GM12878 (cell line): Measurements from ENCODE around the gene SMURF1. TPM values are rescaled to one million over a fixed set of nuclear protein-coding genes. Genes with fewer than 3 reads are reported as not detected.

Experiments used
- BCL11A ChIP-seq: IDR thresholded peaks from 2 replicates; pipeline ENCODE4 v1.6.1; 2011; ENCODE audit warnings: low read depth, low read length
- CEBPB ChIP-seq, 2 experiments: fragments of 150-350 bp in 1 of 2; IDR thresholded peaks; 2 replicates each; pipeline ENCODE4 v1.6.1; 2012 to 2014; ENCODE audit warnings: low read depth in 2 of 2, low read length in 2 of 2, borderline replicate concordance in 1 of 2, inconsistent platforms in 1 of 2
- CREB1 ChIP-seq: IDR thresholded peaks from 2 replicates; pipeline ENCODE4 v1.6.1; 2012; ENCODE audit warnings: low read depth, mild to moderate bottlenecking, inconsistent platforms
- ESRRA ChIP-seq: IDR thresholded peaks from 2 replicates; pipeline ENCODE4 v1.6.1; 2012; ENCODE audit warnings: mild to moderate bottlenecking, low read length, improper control_type of control experiment
- IKZF1 ChIP-seq: fragments of 450-650 bp; conservative IDR thresholded peaks from 2 replicates; pipeline ENCODE4 v1.6.1; 2017; ENCODE audit warnings: antibody characterized with exemption, mild to moderate bottlenecking
- IKZF2 ChIP-seq, 2 experiments: fragments of 450-650 bp; IDR thresholded peaks; 2 replicates each; pipeline ENCODE4 v1.6.1; 2017; ENCODE audit warnings: mild to moderate bottlenecking in 2 of 2, moderate library complexity in 2 of 2
- MEF2B ChIP-seq: fragments of 450-650 bp; IDR thresholded peaks from 2 replicates; pipeline ENCODE4 v1.6.1; 2018; ENCODE audit warnings: mild to moderate bottlenecking, moderate library complexity; ENCODE audit not compliant: partially characterized antibody, poor library complexity, severe bottlenecking
- NFXL1 ChIP-seq: fragments of 450-650 bp; IDR thresholded peaks from 2 replicates; pipeline ENCODE4 v1.6.1; 2017; ENCODE audit warnings: antibody characterized with exemption, mild to moderate bottlenecking, borderline replicate concordance
- NR2C1 ChIP-seq: fragments of 450-650 bp; IDR thresholded peaks from 2 replicates; pipeline ENCODE4 v1.6.1; 2017; ENCODE audit warnings: antibody characterized with exemption, mild to moderate bottlenecking, moderate library complexity
- POLR2A ChIP-seq: IDR thresholded peaks from 2 replicates; pipeline ENCODE4 v1.6.1; 2011; ENCODE audit warnings: low read depth, mild to moderate bottlenecking, low read length
- RAD21 ChIP-seq: IDR thresholded peaks from 2 replicates; pipeline ENCODE4 v1.6.1; 2011; ENCODE audit warnings: mild to moderate bottlenecking, low read depth, low read length, moderate library complexity; ENCODE audit not compliant: insufficient read depth
- RUNX3 ChIP-seq: IDR thresholded peaks from 2 replicates; pipeline ENCODE4 v1.6.1; 2012; ENCODE audit warnings: low read length, inconsistent platforms
- SMAD1 ChIP-seq: fragments of 450-650 bp; IDR thresholded peaks from 2 replicates; pipeline ENCODE4 v1.6.1; 2018; ENCODE audit warnings: mild to moderate bottlenecking, low read depth; ENCODE audit not compliant: partially characterized antibody
- SP1 ChIP-seq: IDR thresholded peaks from one replicate; pipeline ENCODE4 v1.6.1; 2011; ENCODE audit warnings: low read depth, low read length
- ZZZ3 ChIP-seq: IDR thresholded peaks from 2 replicates; pipeline ENCODE4 v1.6.1; 2011; ENCODE audit warnings: low read depth; ENCODE audit not compliant: control insufficient read depth, insufficient read length
- polyA plus RNA-seq, 11 experiments: library from polyadenylated mRNA; depleted of rRNA in 4 of 11; unstranded in 6 of 11; stranded (reverse) in 5 of 11; fragments of >200 nt; fragmentation: Nextera tagmentation in 4 of 11; fragmentation: Illumina TruSeq in 1 of 11; extraction: Ambion mirVana in 4 of 11; extraction: Trizol in 1 of 11; gene quantifications; 1 replicate in 1 of 11; 2 replicates in 10 of 11; pipeline versions ENCODE4 v1.2.1 to v1.2.3, GENCODE V29; 2011 to 2016; ENCODE audit warnings: inconsistent platforms in 2 of 11, missing spikeins in 2 of 11, low read depth in 1 of 11
- total RNA-seq, 4 experiments: library from RNA; depleted of rRNA in 3 of 4; stranded (reverse); fragments of >200 nt in 3 of 4; fragmentation: Illumina TruSeq in 1 of 4; extraction: Trizol in 1 of 4; gene quantifications; 2 replicates each; pipeline versions ENCODE4 v1.2.1 to v1.2.3, GENCODE V29; 2013 to 2021
- TF ChIP-seq, protein P1 (sequence below): fragments of 450-650 bp; IDR thresholded peaks from 2 replicates; pipeline ENCODE4 v1.6.1; 2017; ENCODE audit warnings: mild to moderate bottlenecking, moderate library complexity
- TF ChIP-seq, protein P2 (sequence below): fragments of 450-650 bp; IDR thresholded peaks from 2 replicates; pipeline ENCODE4 v1.6.1; 2016; ENCODE audit warnings: mild to moderate bottlenecking
- TF ChIP-seq, protein P3 (sequence below): fragments of 450-650 bp; IDR thresholded peaks from 2 replicates; pipeline ENCODE4 v1.6.1; 2018; ENCODE audit warnings: mild to moderate bottlenecking, low read depth, moderate library complexity; ENCODE audit not compliant: partially characterized antibody
- TF ChIP-seq, protein P4 (sequence below): fragments of 450-650 bp; IDR thresholded peaks from 2 replicates; pipeline ENCODE4 v1.6.1; 2017; ENCODE audit warnings: mild to moderate bottlenecking, moderate library complexity

SMURF1 gene
- total and polyA plus RNA-seq, 10 of the 15 experiments (the other 5 are each of a cell fraction or from before 2014, with no cell fraction given) = 0.76 to 14.0 (median 7.9) TPM

DNA sequence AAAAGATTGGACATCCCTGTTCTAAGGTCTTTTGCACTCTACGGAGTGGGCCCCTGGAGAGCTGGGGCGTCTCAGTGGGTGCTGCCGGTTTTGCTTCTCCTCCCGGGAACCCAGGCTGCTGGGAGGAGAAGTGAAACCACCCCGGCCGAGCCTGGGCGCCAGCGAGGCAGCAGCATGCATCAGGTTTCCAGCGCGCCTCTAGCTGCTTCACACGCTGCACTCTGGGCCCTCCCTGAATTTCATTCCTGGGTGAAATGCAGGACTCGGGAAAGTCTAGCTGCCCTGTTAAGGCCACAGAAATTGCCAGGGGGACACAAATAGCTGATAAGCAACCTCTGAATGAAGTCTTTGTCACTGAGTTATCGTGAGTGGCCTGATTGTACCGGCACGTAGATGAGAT is 138.1 kb downstream of the SMURF1 start (continued):
- TF ChIP-seq, protein P1, sequence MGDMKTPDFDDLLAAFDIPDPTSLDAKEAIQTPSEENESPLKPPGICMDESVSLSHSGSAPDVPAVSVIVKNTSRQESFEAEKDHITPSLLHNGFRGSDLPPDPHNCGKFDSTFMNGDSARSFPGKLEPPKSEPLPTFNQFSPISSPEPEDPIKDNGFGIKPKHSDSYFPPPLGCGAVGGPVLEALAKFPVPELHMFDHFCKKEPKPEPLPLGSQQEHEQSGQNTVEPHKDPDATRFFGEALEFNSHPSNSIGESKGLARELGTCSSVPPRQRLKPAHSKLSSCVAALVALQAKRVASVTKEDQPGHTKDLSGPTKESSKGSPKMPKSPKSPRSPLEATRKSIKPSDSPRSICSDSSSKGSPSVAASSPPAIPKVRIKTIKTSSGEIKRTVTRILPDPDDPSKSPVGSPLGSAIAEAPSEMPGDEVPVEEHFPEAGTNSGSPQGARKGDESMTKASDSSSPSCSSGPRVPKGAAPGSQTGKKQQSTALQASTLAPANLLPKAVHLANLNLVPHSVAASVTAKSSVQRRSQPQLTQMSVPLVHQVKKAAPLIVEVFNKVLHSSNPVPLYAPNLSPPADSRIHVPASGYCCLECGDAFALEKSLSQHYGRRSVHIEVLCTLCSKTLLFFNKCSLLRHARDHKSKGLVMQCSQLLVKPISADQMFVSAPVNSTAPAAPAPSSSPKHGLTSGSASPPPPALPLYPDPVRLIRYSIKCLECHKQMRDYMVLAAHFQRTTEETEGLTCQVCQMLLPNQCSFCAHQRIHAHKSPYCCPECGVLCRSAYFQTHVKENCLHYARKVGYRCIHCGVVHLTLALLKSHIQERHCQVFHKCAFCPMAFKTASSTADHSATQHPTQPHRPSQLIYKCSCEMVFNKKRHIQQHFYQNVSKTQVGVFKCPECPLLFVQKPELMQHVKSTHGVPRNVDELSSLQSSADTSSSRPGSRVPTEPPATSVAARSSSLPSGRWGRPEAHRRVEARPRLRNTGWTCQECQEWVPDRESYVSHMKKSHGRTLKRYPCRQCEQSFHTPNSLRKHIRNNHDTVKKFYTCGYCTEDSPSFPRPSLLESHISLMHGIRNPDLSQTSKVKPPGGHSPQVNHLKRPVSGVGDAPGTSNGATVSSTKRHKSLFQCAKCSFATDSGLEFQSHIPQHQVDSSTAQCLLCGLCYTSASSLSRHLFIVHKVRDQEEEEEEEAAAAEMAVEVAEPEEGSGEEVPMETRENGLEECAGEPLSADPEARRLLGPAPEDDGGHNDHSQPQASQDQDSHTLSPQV = no peak
- TF ChIP-seq NR2C1 = no peak
- TF ChIP-seq IKZF1 = 0 out of 2 replicates have a peak, but pooled peaks have one; percentile 19
- no peak for TF ChIP-seq BCL11A
- no peak for TF ChIP-seq SP1
- no peak for TF ChIP-seq ESRRA
- no peak for TF ChIP-seq ZZZ3
- no peak for TF ChIP-seq SMAD1
- peak; percentile 81 for TF ChIP-seq MEF2B
- TF ChIP-seq CEBPB (IDR thresholded peaks at IDR 0.05; ENCODE audit: borderline replicate concordance in 1 of 2, low read depth in 2 of 2, low read length in 2 of 2) = no peak
- TF ChIP-seq, protein P2, sequence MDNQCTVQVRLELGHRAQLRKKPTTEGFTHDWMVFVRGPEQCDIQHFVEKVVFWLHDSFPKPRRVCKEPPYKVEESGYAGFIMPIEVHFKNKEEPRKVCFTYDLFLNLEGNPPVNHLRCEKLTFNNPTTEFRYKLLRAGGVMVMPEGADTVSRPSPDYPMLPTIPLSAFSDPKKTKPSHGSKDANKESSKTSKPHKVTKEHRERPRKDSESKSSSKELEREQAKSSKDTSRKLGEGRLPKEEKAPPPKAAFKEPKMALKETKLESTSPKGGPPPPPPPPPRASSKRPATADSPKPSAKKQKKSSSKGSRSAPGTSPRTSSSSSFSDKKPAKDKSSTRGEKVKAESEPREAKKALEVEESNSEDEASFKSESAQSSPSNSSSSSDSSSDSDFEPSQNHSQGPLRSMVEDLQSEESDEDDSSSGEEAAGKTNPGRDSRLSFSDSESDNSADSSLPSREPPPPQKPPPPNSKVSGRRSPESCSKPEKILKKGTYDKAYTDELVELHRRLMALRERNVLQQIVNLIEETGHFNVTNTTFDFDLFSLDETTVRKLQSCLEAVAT = peak; percentile 43; the same call in 1 of the 2 replicates
- 0 out of 2 replicates have a peak, but pooled peaks have one; percentile 8 for TF ChIP-seq RUNX3
- peak in 1 of 2 experiments; percentile 37; a peak in 1 of 4 replicates for TF ChIP-seq IKZF2 (IDR thresholded peaks at IDR 0.05)
- no peak for TF ChIP-seq NFXL1
- no peak for TF ChIP-seq CREB1
- TF ChIP-seq POLR2A = no peak
- TF ChIP-seq, protein P3, sequence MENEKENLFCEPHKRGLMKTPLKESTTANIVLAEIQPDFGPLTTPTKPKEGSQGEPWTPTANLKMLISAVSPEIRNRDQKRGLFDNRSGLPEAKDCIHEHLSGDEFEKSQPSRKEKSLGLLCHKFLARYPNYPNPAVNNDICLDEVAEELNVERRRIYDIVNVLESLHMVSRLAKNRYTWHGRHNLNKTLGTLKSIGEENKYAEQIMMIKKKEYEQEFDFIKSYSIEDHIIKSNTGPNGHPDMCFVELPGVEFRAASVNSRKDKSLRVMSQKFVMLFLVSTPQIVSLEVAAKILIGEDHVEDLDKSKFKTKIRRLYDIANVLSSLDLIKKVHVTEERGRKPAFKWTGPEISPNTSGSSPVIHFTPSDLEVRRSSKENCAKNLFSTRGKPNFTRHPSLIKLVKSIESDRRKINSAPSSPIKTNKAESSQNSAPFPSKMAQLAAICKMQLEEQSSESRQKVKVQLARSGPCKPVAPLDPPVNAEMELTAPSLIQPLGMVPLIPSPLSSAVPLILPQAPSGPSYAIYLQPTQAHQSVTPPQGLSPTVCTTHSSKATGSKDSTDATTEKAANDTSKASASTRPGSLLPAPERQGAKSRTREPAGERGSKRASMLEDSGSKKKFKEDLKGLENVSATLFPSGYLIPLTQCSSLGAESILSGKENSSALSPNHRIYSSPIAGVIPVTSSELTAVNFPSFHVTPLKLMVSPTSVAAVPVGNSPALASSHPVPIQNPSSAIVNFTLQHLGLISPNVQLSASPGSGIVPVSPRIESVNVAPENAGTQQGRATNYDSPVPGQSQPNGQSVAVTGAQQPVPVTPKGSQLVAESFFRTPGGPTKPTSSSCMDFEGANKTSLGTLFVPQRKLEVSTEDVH = no peak
- no peak for TF ChIP-seq RAD21
- TF ChIP-seq, protein P4, sequence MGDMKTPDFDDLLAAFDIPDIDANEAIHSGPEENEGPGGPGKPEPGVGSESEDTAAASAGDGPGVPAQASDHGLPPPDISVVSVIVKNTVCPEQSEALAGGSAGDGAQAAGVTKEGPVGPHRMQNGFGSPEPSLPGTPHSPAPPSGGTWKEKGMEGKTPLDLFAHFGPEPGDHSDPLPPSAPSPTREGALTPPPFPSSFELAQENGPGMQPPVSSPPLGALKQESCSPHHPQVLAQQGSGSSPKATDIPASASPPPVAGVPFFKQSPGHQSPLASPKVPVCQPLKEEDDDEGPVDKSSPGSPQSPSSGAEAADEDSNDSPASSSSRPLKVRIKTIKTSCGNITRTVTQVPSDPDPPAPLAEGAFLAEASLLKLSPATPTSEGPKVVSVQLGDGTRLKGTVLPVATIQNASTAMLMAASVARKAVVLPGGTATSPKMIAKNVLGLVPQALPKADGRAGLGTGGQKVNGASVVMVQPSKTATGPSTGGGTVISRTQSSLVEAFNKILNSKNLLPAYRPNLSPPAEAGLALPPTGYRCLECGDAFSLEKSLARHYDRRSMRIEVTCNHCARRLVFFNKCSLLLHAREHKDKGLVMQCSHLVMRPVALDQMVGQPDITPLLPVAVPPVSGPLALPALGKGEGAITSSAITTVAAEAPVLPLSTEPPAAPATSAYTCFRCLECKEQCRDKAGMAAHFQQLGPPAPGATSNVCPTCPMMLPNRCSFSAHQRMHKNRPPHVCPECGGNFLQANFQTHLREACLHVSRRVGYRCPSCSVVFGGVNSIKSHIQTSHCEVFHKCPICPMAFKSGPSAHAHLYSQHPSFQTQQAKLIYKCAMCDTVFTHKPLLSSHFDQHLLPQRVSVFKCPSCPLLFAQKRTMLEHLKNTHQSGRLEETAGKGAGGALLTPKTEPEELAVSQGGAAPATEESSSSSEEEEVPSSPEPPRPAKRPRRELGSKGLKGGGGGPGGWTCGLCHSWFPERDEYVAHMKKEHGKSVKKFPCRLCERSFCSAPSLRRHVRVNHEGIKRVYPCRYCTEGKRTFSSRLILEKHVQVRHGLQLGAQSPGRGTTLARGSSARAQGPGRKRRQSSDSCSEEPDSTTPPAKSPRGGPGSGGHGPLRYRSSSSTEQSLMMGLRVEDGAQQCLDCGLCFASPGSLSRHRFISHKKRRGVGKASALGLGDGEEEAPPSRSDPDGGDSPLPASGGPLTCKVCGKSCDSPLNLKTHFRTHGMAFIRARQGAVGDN = peak; percentile 62; the same call in 1 of the 2 replicates
